ENCODE measurements around the gene PLPP1. TPM values are rescaled to one million over a fixed set of nuclear protein-coding genes. Genes with fewer than 3 reads are reported as not detected.
"Not testable (repeated sequence)": the region's sequence is repeated elsewhere in the genome, so short reads cannot be mapped to it uniquely, and the experiment has no call there.

Gene PLPP1
- polyA plus RNA-seq, 4 donors = 79.4 to 101 (median 89.7) TPM

- no peak for DNase-seq (ENCODE audit: low read depth in 4 of 4, low spot score in 2 of 4)
Observed at GRCh38 chr5:55509097-55509496, 25.7 kb downstream of the PLPP1 start.

DNA sequence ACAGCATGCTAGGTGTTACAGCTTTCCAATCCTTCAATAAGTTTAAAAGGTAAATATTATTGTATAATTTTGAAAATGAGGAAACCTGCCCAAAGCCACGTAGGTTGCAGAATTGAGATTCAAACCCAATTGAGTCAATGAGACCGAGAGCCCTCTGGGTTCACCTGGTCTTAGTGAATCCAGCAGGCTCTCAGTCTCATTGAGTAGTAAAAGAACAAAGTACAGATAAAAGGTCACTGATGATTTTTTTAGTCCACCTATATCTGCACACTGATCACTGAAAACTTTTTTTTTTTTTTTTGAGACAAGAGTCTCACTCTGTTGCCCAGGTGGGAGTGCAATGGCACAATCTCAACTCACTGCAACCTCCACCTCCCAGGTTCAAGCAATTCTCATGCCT, 27.2 kb downstream of the PLPP1 start:
- DNase-seq (ENCODE audit: low read depth in 4 of 4, low spot score in 2 of 4) = no peak

GRCh38 chr5:55505711-55506110, 29.1 kb downstream of the PLPP1 start:
- DNase-seq (ENCODE audit: low read depth in 4 of 4, low spot score in 2 of 4) = not testable (repeated sequence)

- not testable (repeated sequence) for DNase-seq (ENCODE audit: low read depth in 4 of 4, low spot score in 2 of 4)
Observed at GRCh38 chr5:55503917-55504316, 30.8 kb downstream of the PLPP1 start.

GRCh38 chr5:55502759-55503158, 32.0 kb downstream of the PLPP1 start:
- DNase-seq (ENCODE audit: low read depth in 4 of 4, low spot score in 2 of 4) = no peak

DNA sequence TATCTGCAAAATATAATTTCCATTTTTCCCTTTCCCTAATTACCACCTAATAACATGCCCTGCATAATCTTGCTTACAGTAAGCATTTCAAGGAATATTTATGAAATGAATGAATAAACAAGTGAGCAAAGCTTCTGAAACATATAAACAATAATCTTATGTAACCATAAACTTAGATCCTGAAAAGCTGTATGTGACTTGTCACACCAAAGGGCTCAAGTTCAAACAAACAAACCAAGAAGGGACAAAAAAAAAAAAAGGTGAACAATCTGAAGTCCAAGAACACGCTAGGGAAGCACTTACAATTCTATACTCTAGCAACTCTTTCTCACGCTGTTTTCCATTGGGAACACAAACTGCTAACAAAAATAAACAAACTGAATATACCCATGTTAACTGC, 36.3 kb downstream of the PLPP1 start:
- no peak for DNase-seq (ENCODE audit: low read depth in 4 of 4, low spot score in 2 of 4)

DNA sequence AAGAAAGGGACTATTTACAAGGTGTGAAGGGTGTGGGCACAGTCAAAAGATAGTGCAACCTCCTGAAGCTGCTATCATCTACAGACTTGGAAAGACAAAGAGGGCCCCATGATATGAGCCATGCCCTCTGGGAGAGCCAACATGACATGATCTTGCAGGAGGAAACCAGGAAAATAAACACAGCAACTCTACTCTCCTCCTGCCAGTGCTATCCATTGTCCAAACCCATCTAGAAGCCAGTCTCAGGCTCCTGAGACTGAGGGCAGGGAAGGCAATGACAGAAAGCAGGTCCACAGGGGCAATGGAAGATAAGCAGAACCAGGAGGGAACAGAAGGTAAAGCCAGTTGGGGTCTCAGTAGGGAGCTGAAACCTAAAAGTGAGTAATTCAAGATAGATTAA, 37.1 kb downstream of the PLPP1 start:
- DNase-seq (ENCODE audit: low read depth in 4 of 4, low spot score in 2 of 4) = no peak

DNA sequence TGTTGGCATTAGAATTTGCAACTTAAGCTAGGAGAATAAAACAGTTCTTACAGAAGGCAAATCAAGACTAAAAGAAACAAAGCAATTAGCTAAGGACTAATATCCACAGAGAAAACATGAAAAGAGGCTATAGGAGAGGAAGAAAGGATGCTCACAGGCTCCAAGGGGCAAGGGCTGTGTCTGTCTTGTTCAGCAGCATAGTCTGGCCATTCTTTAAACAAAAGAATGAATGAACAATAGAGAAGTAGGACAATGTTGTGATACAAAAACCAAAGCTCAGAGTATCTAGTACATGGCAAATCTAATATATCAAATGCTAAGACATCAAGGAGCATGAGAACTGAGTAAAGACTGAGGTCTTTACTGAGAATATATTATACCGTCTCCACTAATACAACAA, 39.5 kb downstream of the PLPP1 start:
- no peak for DNase-seq (ENCODE audit: low read depth in 4 of 4, low spot score in 2 of 4)

DNA sequence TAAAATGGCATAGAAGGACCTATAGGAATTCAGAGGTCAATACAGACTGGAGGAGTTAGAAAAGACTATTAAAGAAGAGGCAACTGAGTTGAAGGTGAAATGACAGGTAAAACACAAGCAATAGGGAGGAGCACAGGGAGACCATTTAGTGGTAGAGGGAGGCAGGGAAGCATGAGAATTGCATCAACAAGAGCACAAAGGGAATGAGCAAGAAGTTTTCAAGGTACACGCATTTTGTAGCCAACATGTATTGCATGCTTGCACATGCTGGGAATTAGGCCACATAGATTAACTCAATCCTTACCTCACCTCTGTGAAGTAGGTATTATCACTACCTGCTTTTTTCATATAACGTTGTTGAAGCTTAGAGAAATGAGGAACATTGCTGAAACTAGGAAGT, 42.3 kb downstream of the PLPP1 start:
- no peak for DNase-seq (ENCODE audit: low read depth in 4 of 4, low spot score in 2 of 4)

- DNase-seq (ENCODE audit: low read depth in 4 of 4, low spot score in 2 of 4) = no peak
Observed at GRCh38 chr5:55485073-55485472, 49.7 kb downstream of the PLPP1 start.

DNA sequence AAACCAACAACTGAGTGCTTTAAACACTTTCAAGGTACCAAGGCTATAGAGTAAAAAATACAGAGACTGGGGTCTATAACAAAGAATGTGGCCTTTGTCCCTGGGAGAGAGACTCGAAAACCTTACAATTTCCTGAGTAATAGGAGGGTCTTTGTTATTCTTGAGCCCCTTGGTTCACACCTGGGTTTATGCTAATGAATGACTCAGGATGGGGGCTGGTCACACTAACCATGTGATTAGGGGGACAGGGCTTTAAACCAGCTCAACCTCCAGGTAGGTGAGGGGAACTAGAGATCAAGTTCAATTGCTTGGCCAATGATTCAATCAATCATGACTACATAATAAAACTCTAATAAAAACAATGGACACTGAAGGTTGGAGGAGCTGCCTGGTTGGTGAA, 50.2 kb downstream of the PLPP1 start:
- DNase-seq (ENCODE audit: low read depth in 4 of 4, low spot score in 2 of 4) = no peak

DNA sequence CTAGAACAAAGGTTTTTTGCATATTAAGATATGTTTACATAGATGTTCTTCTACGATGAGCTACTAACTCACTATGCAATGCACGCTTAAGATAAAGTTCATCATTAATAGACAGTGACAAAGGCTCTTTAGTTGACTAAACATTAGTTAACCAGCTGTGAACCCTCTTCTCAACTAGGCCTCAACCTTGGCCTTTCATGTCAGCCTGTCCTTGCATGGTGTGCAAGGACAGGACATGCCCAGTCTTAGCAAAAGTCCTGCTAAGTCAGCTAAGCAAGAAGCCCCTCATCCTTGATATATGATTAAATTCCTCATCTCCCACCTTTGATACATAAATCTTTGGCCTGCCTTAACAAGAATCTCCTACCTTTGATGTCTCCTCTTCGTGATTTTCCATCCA, 50.9 kb downstream of the PLPP1 start:
- DNase-seq (ENCODE audit: low read depth in 4 of 4, low spot score in 2 of 4) = no peak

- DNase-seq (ENCODE audit: low read depth in 4 of 4, low spot score in 2 of 4) = no peak
Observed at GRCh38 chr5:55481293-55481855, 53.4 kb downstream of the PLPP1 start.

DNA sequence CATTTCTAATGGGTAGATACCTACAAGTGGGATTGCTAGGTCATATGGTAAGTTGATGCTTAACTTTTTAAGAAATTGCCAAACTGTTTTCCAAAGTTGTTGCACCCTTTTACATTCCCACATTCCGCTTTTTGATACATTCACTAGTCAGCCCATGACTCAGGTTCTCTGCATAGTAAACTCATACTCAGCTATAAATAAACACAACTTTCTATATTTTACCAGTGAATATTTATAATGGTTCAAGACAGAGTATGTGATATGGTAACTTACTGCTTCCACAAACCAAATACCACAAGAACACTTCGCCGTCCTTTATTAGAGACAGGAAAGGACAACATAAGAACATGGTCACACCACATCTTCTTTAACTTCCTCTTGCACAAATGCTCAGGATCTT, 54.0 kb downstream of the PLPP1 start:
- DNase-seq (ENCODE audit: low read depth in 4 of 4, low spot score in 2 of 4) = no peak

DNA sequence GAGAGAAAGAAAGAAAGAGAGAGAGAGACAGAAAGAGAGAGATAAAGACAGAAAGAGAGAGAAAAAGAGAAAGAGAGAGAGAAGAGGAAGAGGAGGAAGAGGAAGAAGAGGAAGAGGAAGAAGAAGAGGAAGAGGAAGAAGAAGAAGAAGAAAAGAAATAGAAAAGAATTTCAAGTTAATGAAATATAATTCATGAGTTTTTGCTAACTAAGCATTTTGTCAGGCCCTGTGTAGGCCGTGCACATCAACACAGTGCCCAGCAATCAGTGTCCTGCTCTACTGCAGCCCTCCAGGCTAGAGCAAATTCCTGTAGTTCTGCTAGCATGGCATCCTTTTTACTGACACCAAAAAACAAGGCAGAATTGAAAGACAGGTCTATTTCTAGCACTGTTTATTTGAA, 62.1 kb downstream of the PLPP1 start:
- DNase-seq (ENCODE audit: low read depth in 4 of 4, low spot score in 2 of 4) = no peak

GRCh38 chr5:55471468-55471867, 63.3 kb downstream of the PLPP1 start:
- DNase-seq (ENCODE audit: low read depth in 4 of 4, low spot score in 2 of 4) = no peak

DNA sequence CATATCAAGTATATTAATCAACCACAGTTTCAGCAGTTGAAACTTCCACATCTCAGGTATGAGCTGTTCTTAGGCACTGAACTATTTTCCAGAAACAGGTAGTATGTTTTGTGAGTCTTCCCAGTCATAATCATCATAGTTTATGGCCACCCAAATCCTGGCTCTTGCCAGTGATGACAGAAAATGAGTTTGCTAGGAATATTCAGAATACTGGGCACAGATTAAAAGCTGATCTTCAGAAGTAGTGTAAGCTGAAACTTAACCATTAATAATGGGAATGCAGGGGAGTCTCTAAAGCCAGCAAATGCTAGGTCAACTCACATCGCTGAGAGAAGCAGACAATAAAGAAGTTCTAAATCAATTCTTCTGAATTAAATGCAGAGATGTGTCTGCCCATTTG, 64.5 kb downstream of the PLPP1 start:
- DNase-seq (ENCODE audit: low read depth in 4 of 4, low spot score in 2 of 4) = no peak

- DNase-seq (ENCODE audit: low read depth in 4 of 4, low spot score in 2 of 4) = no peak
Observed at GRCh38 chr5:55469839-55470238, 64.9 kb downstream of the PLPP1 start.

- no peak for DNase-seq (ENCODE audit: low read depth in 4 of 4, low spot score in 2 of 4)
Observed at GRCh38 chr5:55467862-55468551, 66.8 kb downstream of the PLPP1 start.

- DNase-seq (ENCODE audit: low read depth in 4 of 4, low spot score in 2 of 4) = no peak
Observed at GRCh38 chr5:55463613-55464012, 71.2 kb downstream of the PLPP1 start.

DNA sequence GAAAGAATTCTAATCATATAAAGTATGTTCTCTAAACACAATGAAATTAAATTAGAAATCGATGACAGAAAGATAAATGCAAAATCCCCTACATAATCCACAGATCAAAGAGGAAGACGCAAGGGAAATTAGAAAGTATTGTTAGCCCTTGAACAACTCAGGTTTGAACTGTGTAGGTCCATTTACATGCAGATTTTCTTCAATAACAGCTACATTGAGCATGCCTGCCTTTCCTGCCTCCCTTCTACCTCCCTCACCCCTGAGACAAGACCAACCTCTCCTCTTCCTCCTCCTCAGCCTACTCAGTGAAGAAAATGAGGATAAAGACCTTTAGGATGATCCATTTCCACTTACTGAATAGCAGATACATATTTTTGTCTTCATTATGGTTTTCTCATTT, 75.2 kb downstream of the PLPP1 start:
- DNase-seq (ENCODE audit: low read depth in 4 of 4, low spot score in 2 of 4) = no peak

GRCh38 chr5:55456216-55456895, 78.4 kb downstream of the PLPP1 start:
- no peak for DNase-seq (ENCODE audit: low read depth in 4 of 4, low spot score in 2 of 4)

Measured in left renal cortex interstitium (tissue), 4 donors.